IMR-90 (cell line): Measurements from ENCODE around the gene BOD1L1. TPM values are rescaled to one million over a fixed set of nuclear protein-coding genes. Genes with fewer than 3 reads are reported as not detected.

ENCODE experiments used
- ATAC-seq: fragments of 200-7000 bp; cut with Tn5 transposase; 2 replicates; pipeline ENCODE4 v1.9.1; 2020; ENCODE audit warnings: low read depth, mild to moderate bottlenecking, moderate library complexity
- BruUV-seq: library from RNA; stranded (reverse); fragments of 400-500 nt; replicated peaks from 2 replicates; lab custom pipeline; 2021; lab: Mats Ljungman, UMichigan
- CTCF ChIA-PET: fragments of 300-600 bp; formaldehyde crosslinking; extraction: SDS; loops from one replicate; lab custom pipeline; 2021; ENCODE audit warnings: antibody characterized with exemption; lab: Yijun Ruan, JAX
- POLR2A ChIA-PET: fragments of 300-600 bp; sonication (Branson Sonifier 250); formaldehyde crosslinking; loops from one replicate; lab custom pipeline; 2022; ENCODE audit warnings: antibody characterized with exemption; ENCODE audit not compliant: unreplicated experiment; lab: Charles Lee
- DNase-seq: peaks from one replicate; pipeline ENCODE4 v3.0.0; 2013
- H2AFZ ChIP-seq: replicated peaks from 2 replicates; pipeline ENCODE3; 2013; ENCODE audit warnings: low read length, mild to moderate bottlenecking; ENCODE audit not compliant: poor library complexity
- H2AK5ac ChIP-seq: 2 replicates; pipeline ENCODE4 v1.6.1; 2013; ENCODE audit warnings: low read depth, low read length, inconsistent platforms
- H2AK9ac ChIP-seq: replicated peaks from 2 replicates; pipeline ENCODE3; 2013; ENCODE audit warnings: mild to moderate bottlenecking, low read depth, low read length, moderate library complexity; ENCODE audit not compliant: poor library complexity
- H2BK120ac ChIP-seq: 2 replicates; pipeline ENCODE4 v1.6.1; 2013; ENCODE audit warnings: low read depth, low read length, inconsistent platforms
- H2BK15ac ChIP-seq: 3 replicates; pipeline ENCODE4 v1.6.1; 2013; ENCODE audit warnings: low read depth, low read length, inconsistent platforms
- H2BK20ac ChIP-seq: 2 replicates; pipeline ENCODE4 v1.6.1; 2013; ENCODE audit warnings: low read depth, mild to moderate bottlenecking, inconsistent platforms, low read length, moderate library complexity
- H2BK5ac ChIP-seq: 2 replicates; pipeline ENCODE4 v1.6.1; 2013; ENCODE audit warnings: mild to moderate bottlenecking, low read depth, low read length, inconsistent platforms; ENCODE audit not compliant: poor library complexity, severe bottlenecking
- H3K14ac ChIP-seq: replicated peaks from 2 replicates; pipeline ENCODE4 v1.6.1; 2013; ENCODE audit warnings: low read depth, low read length, inconsistent platforms
- H3K18ac ChIP-seq: 2 replicates; pipeline ENCODE4 v1.6.1; 2013; ENCODE audit warnings: low read depth, low read length, control low read depth
- H3K23ac ChIP-seq: 2 replicates; pipeline ENCODE4 v1.6.1; 2013; ENCODE audit warnings: low read depth, low read length, inconsistent platforms
- H3K27ac ChIP-seq: 2 replicates; pipeline ENCODE4 v1.5.1; 2013; ENCODE audit warnings: mild to moderate bottlenecking, control low read depth, low read length; ENCODE audit not compliant: insufficient read depth
- H3K27me3 ChIP-seq: 2 replicates; pipeline ENCODE4 v1.6.1; 2013; ENCODE audit warnings: low read length; ENCODE audit not compliant: control insufficient read depth, insufficient read depth
- H3K36me3 ChIP-seq: 2 replicates; pipeline ENCODE4 v1.6.1; 2013; ENCODE audit warnings: low read length, mixed read lengths; ENCODE audit not compliant: control insufficient read depth, insufficient read depth
- H3K4ac ChIP-seq: 2 replicates; pipeline ENCODE4 v1.6.1; 2013; ENCODE audit warnings: low read depth, low read length, inconsistent platforms
- H3K4me1 ChIP-seq: 2 replicates; pipeline ENCODE4 v1.6.1; 2013; ENCODE audit warnings: low read length, mixed read lengths; ENCODE audit not compliant: control insufficient read depth, insufficient read depth
- H3K4me2 ChIP-seq: 2 replicates; pipeline ENCODE4 v1.6.1; 2013; ENCODE audit warnings: low read depth, mild to moderate bottlenecking, control low read depth, low read length, moderate library complexity
- H3K4me3 ChIP-seq: 2 replicates; pipeline ENCODE4 v1.5.1; 2013; ENCODE audit warnings: low read depth, mild to moderate bottlenecking, control low read depth, low read length, moderate library complexity; ENCODE audit not compliant: insufficient read depth
- H3K56ac ChIP-seq: 2 replicates; pipeline ENCODE4 v1.6.1; 2013; ENCODE audit warnings: low read length, inconsistent platforms; ENCODE audit not compliant: insufficient read depth; ENCODE audit errors: extremely low read depth
- H3K79me1 ChIP-seq, 2 experiments: 2 replicates each; pipeline ENCODE4 v1.6.1; 2013; ENCODE audit warnings: low read length in 2 of 2, inconsistent platforms in 1 of 2, low read depth in 1 of 2
- H3K9ac ChIP-seq: 2 replicates; pipeline ENCODE4 v1.6.1; 2013; ENCODE audit warnings: low read depth, low read length, control low read depth
- H3K9me1 ChIP-seq: 2 replicates; pipeline ENCODE4 v1.6.1; 2013; ENCODE audit warnings: low read length, inconsistent platforms; ENCODE audit not compliant: insufficient read depth
- H3K9me3 ChIP-seq: 2 replicates; pipeline ENCODE4 v1.6.1; 2013; ENCODE audit warnings: low read length; ENCODE audit not compliant: control insufficient read depth, insufficient read depth
- H4K20me1 ChIP-seq: 2 replicates; pipeline ENCODE4 v1.6.1; 2013; ENCODE audit warnings: low read length, inconsistent platforms; ENCODE audit not compliant: insufficient read depth
- H4K5ac ChIP-seq: 2 replicates; pipeline ENCODE4 v1.6.1; 2013; ENCODE audit warnings: mild to moderate bottlenecking, low read depth, low read length, control low read depth
- H4K8ac ChIP-seq, 2 experiments: 2 replicates each; pipeline ENCODE4 v1.6.1; 2013; ENCODE audit warnings: low read depth in 2 of 2, low read length in 2 of 2, control low read depth in 1 of 2, inconsistent platforms in 1 of 2
- H4K91ac ChIP-seq: 2 replicates; pipeline ENCODE4 v1.6.1; 2013; ENCODE audit warnings: low read depth, low read length, inconsistent platforms; ENCODE audit not compliant: insufficient read depth
- BHLHE40 ChIP-seq: fragments of 150-350 bp; IDR thresholded peaks from 2 replicates; pipeline ENCODE4 v1.6.1; 2016; ENCODE audit warnings: mild to moderate bottlenecking, low read depth, low read length
- CEBPB ChIP-seq: IDR thresholded peaks from 2 replicates; pipeline ENCODE4 v1.6.1; 2012; ENCODE audit warnings: low read depth, low read length, improper control_type of control experiment
- CHD1 ChIP-seq: IDR thresholded peaks from 2 replicates; pipeline ENCODE4 v1.6.1; 2012; ENCODE audit warnings: low read depth, low read length, improper control_type of control experiment
- FOS ChIP-seq: fragments of 150-350 bp; IDR thresholded peaks from 2 replicates; pipeline ENCODE4 v1.6.1; 2016; ENCODE audit warnings: low read depth, low read length
- MAZ ChIP-seq: IDR thresholded peaks from 2 replicates; pipeline ENCODE4 v1.6.1; 2012; ENCODE audit warnings: low read depth, mild to moderate bottlenecking, low read length, improper control_type of control experiment, moderate library complexity, borderline replicate concordance
- MXI1 ChIP-seq: IDR thresholded peaks from 2 replicates; pipeline ENCODE4 v1.6.1; 2012; ENCODE audit warnings: low read depth, mild to moderate bottlenecking, low read length, moderate library complexity, borderline replicate concordance
- NFE2L2 ChIP-seq: fragments of 150-350 bp; IDR thresholded peaks from 2 replicates; pipeline ENCODE4 v1.6.1; 2016; ENCODE audit warnings: low read depth, mild to moderate bottlenecking, low read length
- RAD21 ChIP-seq: IDR thresholded peaks from 2 replicates; pipeline ENCODE4 v1.6.1; 2012; ENCODE audit warnings: low read length, improper control_type of control experiment
- RCOR1 ChIP-seq: IDR thresholded peaks from 2 replicates; pipeline ENCODE4 v1.6.1; 2012; ENCODE audit warnings: mild to moderate bottlenecking, low read length, improper control_type of control experiment; ENCODE audit not compliant: insufficient replicate concordance
- RFX5 ChIP-seq: IDR thresholded peaks from 2 replicates; pipeline ENCODE4 v1.8.0; 2012; ENCODE audit warnings: low read depth, mild to moderate bottlenecking, low read length, moderate library complexity
- WGBS, 2 experiments: methylation state at CpG; one replicate each; pipeline versions ENCODE4 v1.1.5 to v1.1.7; 2013; ENCODE audit warnings: missing lambda C conversion rate in 2 of 2; ENCODE audit not compliant: insufficient read length in 1 of 2; ENCODE audit errors: extremely low coverage in 2 of 2; 5-methylcytosine and 5-hydroxymethylcytosine counted together
- dilution Hi-C: fragments of 300-500 bp; cut with HindIII; formaldehyde crosslinking; loops from one replicate; pipeline ENCODE4 v1.14.3; 2018; ENCODE audit warnings: low sequenced_read_pairs; ENCODE audit not compliant: unreplicated experiment
- in situ Hi-C: fragments of 300-500 bp; cut with MboI; formaldehyde crosslinking; loops from 3 replicates; pipeline ENCODE4 v1.14.3; 2019; ENCODE audit warnings: low sequenced_read_pairs, inconsistent platforms, mixed read lengths
- intact Hi-C: fragments of 100-400 bp; cut with micrococcal nuclease; formaldehyde crosslinking; loops from 2 replicates; pipeline ENCODE4 v1.10.0; 2022
- polyA plus RNA-seq, 3 experiments: library from polyadenylated mRNA; depleted of rRNA; stranded (reverse); fragments of >200 nt; gene quantifications; 2 replicates each; pipeline ENCODE4 v1.2.3, GENCODE V29; 2012; ENCODE audit warnings: low replicate concordance in 1 of 3
- total RNA-seq: library from RNA; depleted of rRNA; stranded (reverse); fragments of >200 nt; gene quantifications from 2 replicates; pipeline ENCODE4 v1.2.3, GENCODE V29; 2012
- TF ChIP-seq, protein P1 (sequence below): fragments of 150-350 bp; IDR thresholded peaks from 2 replicates; pipeline ENCODE4 v1.6.1; 2016; ENCODE audit warnings: low read depth, mild to moderate bottlenecking, low read length, moderate library complexity, borderline replicate concordance
- TF ChIP-seq, protein P2 (sequence below): fragments of 150-350 bp; IDR thresholded peaks from 2 replicates; pipeline ENCODE4 v1.6.1; 2017; ENCODE audit warnings: mild to moderate bottlenecking, antibody characterized with exemption, low read length, low read depth

Gene BOD1L1
- total and polyA plus RNA-seq, 2 of the 4 experiments (the other 2 are of a cell fraction), result 13.5 to 26.9 TPM

DNA sequence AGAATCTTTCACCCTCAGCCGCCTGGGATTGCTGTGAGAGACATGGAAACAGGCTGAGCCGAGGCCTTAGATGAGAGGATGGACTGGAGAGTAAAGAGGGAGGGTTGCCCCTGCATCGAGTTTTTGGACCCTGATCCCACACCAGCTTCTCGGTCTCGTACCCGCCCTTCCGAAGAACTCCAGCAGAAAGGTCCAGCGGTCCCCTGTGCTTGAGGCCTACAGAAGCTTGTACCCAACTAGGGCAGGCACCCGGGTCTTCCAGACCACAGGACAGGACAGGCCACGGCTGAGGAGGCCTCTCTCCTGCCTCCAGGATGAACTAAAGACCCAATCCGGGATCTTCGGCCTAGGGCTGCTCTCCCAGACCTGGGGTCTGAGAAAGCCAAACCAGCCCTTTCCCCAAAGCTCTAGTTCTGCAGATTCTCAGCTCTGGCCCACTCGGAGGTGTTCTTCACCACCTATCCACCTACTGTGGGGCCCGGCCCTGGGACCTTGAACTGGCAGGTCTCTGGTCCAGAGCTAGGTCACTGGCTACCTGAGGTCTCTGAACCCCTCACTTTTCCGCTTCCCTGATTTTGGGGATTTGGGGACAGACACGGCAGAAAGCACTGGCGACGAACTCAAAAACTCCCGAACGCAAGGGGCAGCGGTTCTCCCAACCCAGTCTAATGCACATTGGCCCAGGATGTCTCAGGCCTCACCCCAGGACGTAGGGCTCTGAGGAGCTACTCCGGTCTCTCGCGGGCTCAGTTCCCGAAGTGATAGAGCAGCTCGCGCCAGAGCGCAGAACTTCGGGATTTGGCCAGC lies 84.3 kb downstream of the BOD1L1 start (continued):
- TF ChIP-seq MAZ, result no peak

DNA sequence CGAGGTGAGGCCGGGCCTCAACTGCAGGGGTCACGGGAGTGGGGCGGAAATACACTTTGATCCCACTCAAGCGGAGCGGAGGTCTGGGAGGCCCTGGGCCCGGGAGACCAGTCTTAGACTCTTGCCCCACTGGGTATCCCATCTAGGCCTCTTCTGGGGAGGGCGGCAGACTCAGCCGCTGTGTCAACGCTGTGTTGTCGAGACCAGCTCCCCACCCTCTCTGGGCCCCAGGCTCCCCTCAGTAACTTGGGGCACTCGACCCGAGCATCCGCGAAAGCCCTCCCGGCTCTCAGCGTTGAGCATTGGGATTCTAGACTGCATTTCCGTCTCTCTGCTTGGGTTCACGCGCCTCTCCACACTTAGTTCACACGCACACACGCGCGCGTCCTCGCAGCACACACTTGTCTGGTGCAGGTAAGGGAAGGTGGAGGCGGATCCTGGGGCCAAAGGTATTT lies 84.9 kb downstream of the BOD1L1 start:
- CTCF ChIA-PET, result interaction anchor here (0.6 kb wide), 1 partner anchor 229 kb away, joined by 8 read pairs; no protein-coding TSS in a partner anchor
- Histone ChIP-seq H3K14ac (no peak overlapping the region), H3K9me3 (peaks cover 19% of the 10 kb centered on the region), H3K9me1 (peaks cover 2% of the 10 kb centered on the region; the same call in 1 of the 2 replicates), H4K5ac (no peak overlapping the region), H3K23ac (no peak overlapping the region), H3K9ac (no peak overlapping the region), H3K27ac (no peak overlapping the region), H2AFZ (peak overlapping the region; percentile 65), H3K4me3 (no peak overlapping the region), H2BK15ac (no peak overlapping the region), H2AK9ac (no peak overlapping the region), H3K79me1 (no peaks in the 10 kb centered on the region), H2AK5ac (no peak overlapping the region), H2BK20ac (no peak overlapping the region), H4K20me1 (peaks cover 5% of the 10 kb centered on the region), H3K4me2 (no peak overlapping the region), H3K4ac (no peak overlapping the region), H4K8ac (no peak overlapping the region), H4K91ac (no peak overlapping the region), H2BK120ac (no peak overlapping the region), H2BK5ac (no peak overlapping the region), H3K18ac (no peak overlapping the region), H3K56ac (no peak overlapping the region), H3K36me3 (no peaks in the 10 kb centered on the region), H3K4me1 (no peaks in the 10 kb centered on the region; the same call in 1 of the 2 replicates), H3K27me3 (peaks cover 84% of the 10 kb centered on the region)
- BruUV-seq, result no TSS peak
- TF ChIP-seq BHLHE40, result no peak
- TF ChIP-seq, protein P1, sequence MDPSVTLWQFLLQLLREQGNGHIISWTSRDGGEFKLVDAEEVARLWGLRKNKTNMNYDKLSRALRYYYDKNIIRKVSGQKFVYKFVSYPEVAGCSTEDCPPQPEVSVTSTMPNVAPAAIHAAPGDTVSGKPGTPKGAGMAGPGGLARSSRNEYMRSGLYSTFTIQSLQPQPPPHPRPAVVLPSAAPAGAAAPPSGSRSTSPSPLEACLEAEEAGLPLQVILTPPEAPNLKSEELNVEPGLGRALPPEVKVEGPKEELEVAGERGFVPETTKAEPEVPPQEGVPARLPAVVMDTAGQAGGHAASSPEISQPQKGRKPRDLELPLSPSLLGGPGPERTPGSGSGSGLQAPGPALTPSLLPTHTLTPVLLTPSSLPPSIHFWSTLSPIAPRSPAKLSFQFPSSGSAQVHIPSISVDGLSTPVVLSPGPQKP, result no peak
- TF ChIP-seq RAD21, result no peak
- TF ChIP-seq NFE2L2, result no peak
- TF ChIP-seq CHD1, result no peak
- TF ChIP-seq, protein P2, sequence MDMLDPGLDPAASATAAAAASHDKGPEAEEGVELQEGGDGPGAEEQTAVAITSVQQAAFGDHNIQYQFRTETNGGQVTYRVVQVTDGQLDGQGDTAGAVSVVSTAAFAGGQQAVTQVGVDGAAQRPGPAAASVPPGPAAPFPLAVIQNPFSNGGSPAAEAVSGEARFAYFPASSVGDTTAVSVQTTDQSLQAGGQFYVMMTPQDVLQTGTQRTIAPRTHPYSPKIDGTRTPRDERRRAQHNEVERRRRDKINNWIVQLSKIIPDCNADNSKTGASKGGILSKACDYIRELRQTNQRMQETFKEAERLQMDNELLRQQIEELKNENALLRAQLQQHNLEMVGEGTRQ, result no peak
- no peak for TF ChIP-seq FOS
- TF ChIP-seq RFX5, result no peak
- TF ChIP-seq RCOR1, result no peak
- TF ChIP-seq MXI1, result no peak
- no peak for TF ChIP-seq CEBPB
- in situ Hi-C loops, result no loop called here
- dilution Hi-C loops, result no loop called here
- POLR2A ChIA-PET, result no interaction called here
- WGBS, 2 experiments, result 30% methylated on average over 4 of the region's 27 CpGs; no CpG with 5 or more reads in 1 of the 2 experiments
- DNase-seq, result no peak
- ATAC-seq, result no peak
- intact Hi-C loops, result no loop called here
